Measurements from ENCODE around the gene COMP. TPM values are rescaled to one million over a fixed set of nuclear protein-coding genes. Genes with fewer than 3 reads are reported as not detected.
"Not testable (repeated sequence)": the region's sequence is repeated elsewhere in the genome, so short reads cannot be mapped to it uniquely, and the experiment has no call there.

The COMP gene
- total RNA-seq, 1 donor from 2014 or later = not detected

DNA sequence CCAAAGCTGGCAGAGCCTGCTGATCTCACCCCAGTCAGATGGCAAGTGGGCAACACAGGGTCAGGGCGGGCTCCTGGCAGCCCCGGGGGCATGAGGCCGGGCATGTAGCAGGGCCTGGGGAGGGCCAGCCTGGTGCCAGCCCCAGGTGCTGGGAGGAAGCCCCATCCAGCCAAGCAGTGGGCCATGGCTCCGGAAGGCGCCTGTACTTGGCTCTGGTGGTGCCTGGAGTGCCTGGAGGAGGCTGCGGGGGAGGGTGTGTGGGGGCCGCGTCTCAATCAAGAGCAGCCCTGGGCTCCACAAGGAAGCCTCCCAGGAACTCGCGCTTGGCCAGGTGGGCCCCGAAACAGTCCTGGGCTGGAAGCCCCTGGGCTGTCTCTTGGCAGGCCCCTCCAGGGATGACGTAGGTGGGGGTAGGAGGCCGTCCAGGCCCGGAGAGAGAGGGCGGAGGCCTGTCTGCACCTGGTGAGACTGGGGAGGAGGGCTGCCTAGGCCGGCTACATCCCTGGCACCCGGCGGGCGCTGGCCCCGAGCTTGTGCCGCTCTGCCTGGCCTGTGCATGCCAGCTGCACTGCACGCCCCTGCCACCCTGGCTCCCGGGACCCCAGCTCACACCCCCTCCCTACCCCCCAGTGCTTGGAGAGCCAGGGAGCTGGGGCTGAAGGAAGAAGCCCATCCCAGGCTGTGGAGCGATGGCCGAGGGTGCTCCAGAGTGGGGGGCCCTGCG, 45.9 kb downstream of the COMP start:
- DNase-seq = no peak

DNA sequence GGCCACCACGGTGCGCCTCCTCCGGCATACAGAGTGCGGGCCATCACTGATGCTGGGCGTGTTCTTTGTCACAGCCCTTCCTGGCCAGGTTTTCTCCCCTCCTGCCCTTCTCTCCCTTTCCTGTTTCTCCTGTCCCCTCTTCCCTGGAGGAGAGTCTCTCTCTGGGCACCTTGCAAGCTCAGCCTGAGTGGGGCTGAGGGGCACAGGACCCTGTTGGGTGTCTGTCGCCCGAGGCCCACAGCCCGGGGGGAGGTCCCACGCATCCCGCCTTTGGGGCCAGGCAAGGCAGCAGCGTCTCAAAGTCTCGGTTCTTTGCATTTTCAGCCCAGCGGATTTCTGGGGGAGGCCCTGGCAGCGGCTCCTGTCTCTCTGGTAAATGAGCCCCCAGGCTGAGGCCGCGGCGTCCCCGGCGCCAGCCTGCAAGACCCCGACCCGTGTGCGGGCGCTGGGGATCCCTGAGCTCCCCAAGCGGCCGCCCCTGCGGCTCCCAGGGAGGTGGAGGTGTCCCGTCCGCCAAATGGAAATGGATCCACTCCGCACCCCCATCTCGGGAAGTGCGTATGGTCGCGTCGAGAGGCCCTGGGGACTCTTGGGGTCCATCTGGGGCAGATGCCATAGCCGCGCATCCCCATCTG, 47.2 kb downstream of the COMP start:
- no peak for DNase-seq

DNA sequence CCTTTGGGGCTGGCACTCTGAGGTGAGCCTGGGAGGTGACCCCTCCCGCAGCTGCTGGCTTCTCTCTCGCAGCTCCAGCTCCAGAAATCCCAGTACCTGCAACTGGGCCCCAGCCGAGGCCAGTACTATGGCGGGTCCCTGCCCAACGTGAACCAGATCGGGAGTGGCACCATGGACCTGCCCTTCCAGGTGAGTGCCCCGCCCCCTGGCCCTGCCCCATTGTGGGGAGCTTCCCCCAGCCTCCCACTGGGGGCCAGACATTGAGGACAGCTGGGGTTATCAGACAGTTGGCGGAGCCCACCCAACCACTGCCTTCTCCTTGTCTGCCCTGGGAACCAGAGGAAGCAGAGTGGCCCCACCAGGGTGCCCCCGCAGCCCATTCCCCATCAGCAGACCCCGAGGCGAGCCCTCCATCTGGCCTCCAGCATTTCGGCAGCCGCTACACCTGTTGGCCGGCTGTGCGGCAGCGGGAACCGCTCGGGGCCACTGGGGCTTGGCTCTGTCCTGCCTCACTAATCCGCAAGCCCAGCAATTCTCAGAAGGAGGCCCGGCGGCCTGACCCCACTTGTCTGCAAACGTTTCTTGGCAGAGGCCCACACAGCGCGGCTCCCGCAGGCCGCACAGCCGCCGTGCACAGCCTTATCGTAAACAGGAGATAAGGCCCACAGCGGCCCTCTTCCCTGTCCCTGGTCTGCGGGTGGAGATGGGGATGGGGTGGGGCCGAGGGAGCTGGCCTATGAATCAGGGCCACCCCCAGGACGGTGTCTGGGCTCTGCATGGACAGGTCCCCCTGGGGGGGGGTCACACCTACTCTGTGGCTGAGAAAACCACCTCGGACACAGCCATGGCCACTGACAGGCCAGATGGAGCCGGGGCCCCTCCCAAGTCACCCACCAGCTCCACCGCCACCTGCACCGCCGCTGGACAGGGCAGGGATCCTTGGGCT, 48.0 kb downstream of the COMP start:
- no peak for DNase-seq

DNA sequence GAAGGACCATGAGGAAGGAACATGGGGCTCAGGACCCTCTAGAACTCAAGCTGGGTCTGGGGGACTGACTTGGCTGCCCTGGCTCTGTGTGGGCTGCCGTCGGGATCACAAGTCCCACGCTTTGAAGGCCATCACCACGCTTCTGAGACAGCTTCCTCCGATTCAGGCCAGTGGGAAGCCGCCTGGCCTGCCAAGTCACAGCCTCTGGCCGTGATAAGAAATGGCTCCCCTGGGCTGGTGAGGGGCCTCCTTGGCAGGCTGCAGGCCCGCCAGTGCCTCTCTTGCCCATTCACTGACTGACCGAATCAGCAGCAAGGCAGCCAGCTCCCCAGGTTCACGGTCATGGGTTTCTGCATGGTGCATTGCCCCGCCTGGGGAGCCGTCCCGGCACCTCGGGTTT, 48.8 kb downstream of the COMP start:
- no peak for DNase-seq

DNA sequence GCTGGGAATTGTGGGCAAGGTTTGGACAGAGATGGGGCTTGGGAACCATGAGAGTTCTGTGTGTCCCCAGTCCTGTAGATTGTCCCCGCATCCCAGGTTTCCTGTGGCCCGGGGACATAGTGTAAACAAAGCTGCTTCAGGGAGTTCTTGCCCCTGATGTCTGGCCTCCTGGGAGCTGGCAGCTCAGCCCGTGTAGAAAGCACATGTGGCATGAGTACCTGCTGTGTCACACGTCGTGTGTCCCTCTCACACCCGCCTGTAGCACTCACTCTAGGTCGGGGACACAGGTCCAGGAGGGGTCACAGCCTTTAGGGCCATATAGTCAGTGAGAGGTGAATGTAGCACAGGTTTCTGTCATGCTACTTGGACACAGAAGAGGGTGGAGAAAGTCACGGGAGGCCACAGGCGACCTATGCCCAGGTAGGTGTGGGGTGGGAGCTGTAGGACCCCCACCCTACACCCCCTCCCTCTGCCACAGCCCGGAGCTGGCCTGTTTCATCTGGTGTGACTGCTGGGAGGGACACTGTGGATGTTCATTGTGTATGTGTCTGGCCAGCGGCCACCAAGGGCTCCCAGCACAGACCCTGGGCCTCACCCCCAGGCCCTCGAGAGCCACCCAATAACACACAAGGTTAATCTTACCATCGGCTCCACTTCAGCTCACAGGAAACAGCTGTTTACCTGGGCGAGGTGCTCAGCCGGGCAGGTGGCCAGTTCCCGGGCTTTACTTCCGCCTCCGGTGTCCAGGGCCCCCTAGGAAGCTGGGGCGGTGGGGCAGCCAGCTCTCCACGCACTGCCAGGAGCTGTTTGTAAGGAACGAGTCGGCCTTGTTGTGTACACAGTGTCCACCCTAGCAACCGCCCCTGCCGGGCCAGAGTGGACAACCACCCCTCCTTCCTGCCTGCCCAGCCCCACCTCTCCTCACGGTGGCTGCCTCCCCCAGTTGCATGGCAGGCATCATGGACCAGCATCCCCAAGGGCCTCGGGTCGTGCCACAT, 49.7 kb downstream of the COMP start:
- DNase-seq = peak; percentile 61

DNA sequence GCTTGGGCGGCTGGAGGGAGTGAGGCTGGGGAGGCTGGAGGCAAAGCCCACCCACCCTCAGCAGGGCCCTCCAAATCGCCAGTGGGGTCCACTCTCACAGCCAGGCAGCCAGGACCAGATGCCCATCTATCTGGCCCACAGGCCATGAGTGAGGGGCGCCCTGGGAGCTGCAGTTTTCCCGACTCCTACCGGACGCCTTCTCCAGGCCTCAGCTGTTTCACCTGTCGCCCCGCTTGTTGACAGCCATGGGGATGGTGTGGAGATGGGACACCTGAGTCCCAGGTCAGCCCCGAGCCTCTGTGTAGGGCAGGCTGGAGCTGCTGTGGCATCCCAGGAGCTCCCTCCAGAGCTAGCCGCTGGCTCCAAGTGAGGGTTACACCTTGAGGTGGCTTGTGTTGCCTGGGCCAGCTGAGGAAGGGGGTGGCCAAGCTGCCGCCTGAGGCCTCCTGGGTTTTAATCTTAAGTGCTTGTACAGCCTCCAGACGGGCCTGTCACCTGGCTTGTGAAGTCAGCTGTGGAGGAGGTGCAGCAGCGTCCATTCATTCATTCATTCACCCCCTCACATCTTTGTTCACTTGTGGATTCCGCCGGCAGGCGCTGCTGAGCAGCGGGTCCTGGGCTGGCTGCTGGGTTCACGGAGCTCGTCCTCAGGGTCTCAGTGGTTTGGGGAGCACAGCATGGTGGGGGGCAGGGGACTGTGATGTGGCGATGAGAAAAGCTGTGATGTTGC, 52.0 kb downstream of the COMP start:
- DNase-seq = no peak

DNA sequence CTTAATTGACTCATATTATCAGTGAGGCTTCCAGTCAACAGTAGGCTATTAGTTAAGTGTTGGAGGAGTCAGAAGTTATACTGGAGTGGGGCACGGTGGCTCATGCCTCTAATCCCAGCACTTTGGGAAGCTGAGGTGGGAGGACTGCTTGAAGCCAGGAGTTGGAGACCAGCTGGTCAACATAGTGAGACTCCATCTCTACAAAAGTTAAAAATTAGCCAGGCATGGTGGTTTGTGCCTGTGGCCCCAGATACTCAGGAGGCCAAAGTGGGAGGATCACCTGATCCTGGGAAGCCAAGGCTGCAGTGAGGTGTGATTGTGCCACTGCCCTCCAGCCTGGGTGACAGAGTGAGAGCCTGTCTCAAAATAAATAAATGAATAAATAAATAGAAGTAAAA, 53.2 kb downstream of the COMP start:
- no peak for DNase-seq

DNA sequence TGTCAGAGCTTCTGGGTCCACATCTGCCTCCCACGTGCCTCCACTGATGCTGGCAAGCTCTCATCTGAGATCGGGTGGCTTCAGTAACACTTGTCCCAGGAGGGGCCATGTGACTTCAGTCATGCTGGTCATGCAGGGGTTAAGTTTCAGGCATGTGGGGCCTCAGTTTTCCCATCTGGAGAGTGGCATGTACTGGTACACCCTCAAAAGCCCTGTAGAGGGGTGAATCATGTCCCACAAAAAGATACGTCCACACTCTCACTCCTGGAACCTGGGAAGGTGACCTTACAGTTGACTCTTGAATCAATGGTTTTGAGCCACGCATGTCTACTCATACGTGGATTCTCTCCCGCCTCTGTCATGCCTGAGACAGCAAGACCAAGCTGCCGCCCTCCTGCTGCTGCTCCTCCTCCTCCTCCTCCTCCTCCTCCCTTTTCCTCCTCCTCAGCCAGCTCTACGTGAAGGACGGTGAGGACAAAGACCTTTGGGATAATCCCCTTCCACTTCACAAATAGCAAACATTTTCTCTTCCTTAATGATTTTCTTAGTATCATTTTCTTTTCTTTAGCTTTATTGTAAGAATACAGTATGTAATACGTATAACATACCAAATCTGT, 53.7 kb downstream of the COMP start:
- DNase-seq = no peak

DNA sequence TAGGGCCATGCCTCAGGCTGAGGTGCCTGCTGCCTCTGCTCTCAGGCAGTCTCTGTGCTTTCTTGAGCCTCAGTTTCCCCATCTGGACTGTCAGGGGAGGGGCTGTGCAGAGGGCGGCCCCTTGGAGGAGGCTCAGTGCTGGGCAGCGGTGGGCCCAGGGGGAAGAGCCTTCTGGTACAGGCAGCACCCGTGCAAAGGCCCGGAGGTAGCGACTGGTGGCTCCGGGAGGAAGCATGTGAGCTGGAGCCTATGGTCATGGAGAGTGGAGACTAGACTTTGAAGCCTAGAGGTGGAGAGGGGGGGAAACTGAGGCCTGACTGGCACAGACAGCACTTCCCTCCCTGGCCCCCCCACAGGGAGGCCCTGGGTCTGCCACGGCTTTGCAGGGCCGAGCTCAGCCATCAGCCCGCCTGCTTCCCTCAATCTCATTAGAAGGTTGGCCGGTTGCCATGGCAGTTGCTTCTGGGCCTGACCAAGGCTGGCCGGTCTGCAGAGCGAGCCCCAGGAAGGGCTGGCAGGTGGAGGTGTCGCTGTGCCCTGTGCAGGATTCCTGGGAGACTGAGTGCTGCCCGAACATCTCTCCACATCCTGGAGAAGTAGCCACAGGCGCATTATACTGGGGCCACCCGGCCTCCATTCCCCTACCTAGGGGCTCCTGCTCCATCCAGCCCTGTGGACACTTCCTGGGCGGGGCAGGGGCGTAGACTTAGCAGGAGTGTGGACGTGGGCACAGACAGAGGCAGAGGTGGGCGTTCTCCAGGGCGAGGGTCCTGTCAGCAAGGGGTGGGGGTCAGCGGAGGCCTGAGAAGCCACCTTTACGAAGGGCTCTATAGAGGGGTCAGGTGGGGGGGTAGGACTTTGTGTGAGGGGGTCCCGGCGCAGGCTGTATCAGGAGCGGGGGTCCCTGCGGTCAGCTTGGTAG, 54.4 kb downstream of the COMP start:
- DNase-seq = no peak

DNA sequence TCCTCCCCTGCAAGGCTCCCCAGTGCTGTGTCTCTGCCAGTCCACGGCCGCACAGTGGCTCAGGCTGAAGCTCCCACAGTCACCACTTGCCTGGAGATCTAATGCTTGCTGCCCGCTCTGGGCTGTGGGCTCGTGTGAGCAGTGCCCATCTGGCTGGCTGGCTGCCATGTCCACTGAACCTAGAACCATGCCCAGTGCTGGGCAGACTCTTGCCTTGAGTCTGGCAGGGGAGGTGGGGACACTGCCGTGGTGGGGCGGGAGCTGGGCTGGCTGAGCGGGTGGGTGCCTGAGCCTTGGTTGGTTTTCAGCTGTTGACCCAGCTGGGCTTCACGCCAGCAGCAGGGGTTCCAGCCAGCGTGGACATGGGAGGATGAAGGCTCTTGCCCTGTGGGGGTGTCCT, 55.4 kb downstream of the COMP start:
- DNase-seq = no peak

DNA sequence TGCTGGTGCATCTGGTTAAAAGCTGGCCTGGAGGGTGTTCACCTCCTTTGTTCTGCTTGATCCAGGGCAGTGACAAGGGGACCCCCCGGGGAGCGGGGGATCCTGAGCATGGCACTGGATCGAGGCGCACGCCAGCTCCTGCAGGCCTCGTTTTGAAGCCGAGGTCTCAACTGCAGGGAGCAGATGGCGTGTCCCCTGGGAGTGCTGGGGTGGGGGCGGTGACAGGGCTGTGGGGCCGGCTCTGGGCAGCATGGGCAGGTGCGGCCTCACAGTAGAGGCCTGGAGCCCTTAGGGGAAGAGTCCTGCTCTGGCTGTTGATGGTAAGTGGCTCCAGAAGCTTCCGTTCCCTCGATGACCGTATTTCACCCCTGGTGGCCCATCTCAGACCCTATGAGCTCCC, 55.8 kb downstream of the COMP start:
- no peak for DNase-seq

DNA sequence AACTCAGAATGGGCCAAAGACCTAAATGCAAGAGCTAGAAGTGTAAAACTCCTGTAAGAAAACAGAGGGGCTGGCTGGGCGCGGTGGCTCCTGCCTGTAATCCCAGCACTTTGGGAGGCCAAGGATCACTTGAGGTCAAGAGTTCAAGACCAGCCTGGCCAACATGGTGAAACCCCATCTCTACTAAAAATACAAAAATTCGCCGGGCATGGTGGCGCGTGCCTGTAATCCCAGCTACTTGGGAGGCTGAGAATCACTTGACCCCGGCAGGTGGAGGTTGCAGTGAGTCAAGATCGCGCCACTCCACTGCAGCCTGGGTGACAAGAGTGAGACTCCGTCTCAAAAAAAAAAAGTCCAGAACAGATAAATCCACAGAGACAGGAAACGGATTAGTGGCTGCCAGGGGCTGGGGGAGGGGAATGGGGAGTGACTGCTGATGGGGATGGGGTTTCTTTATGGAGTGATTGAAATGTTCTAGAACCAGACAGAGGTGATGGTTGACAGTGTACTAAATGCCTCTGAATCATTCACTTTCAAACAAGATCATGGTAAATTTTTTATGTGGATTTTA, 57.3 kb downstream of the COMP start:
- DNase-seq = not testable (repeated sequence)

DNA sequence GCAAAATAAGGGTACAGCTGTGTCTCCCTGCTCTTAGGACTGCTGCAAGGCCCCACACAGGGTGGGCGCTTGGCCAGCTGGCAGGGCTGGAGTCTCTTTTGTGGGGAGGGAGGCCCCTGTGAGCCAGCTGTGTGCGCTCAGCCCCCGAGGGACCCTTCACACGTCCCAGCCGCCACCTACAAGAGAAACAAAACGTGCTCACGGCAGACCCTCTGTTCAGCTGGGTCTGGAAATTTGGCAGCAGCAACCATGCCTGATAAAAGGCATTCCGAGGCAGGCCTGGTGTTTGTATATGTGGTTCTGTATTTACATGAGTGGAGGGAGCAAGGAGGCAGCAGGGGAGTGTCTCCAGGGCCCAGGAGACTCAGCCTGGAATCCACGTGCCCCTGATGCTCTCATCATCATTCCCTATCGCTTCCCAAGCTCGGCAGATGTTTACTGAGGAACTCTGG, 57.9 kb downstream of the COMP start:
- DNase-seq = no peak

Other genes starting within 250 kb of the COMP start
- gene FKBP8, start 247.7 kb downstream of the COMP start, total RNA-seq = 216 and 253 TPM in 2 replicates
- 58.0 and 91.2 TPM in 2 replicates for gene KXD1, start 233.4 kb downstream of the COMP start, total RNA-seq
- 755 and 1,061 TPM in 2 replicates for gene UBA52, start 219.4 kb downstream of the COMP start, total RNA-seq
- gene REX1BD, start 202.5 kb downstream of the COMP start, total RNA-seq = 75.5 and 91.2 TPM in 2 replicates
- gene CRLF1, start 184.5 kb downstream of the COMP start, total RNA-seq = not detected in 2 replicates
- gene TMEM59L, start 178.4 kb downstream of the COMP start, total RNA-seq = under 0.01 TPM in 1 of 2 replicates, not detected in the other
- gene KLHL26, start 154.3 kb downstream of the COMP start, total RNA-seq = 1.9 and 9.1 TPM in 2 replicates
- gene CRTC1, start 107.6 kb downstream of the COMP start, total RNA-seq = 1.2 and 1.8 TPM in 2 replicates
- 100 and 107 TPM in 2 replicates for gene UPF1, start 40.7 kb upstream of the COMP start, total RNA-seq
- 1.0 and 1.3 TPM in 2 replicates for gene CERS1, start 104.9 kb upstream of the COMP start, total RNA-seq
- gene COPE, start 128.1 kb upstream of the COMP start, total RNA-seq = 215 TPM in 2 replicates
- gene DDX49, start 128.4 kb upstream of the COMP start, total RNA-seq = 57.9 and 63.5 TPM in 2 replicates
- gene HOMER3, start 149.9 kb upstream of the COMP start, total RNA-seq = 128 and 272 TPM in 2 replicates
- 22.0 and 24.8 TPM in 2 replicates for gene SUGP2, start 242.2 kb upstream of the COMP start, total RNA-seq
- gene ARMC6, start 242.3 kb upstream of the COMP start, total RNA-seq = 50.2 and 72.1 TPM in 2 replicates